GM12878 (cell line): ENCODE data around the gene CLEC16A.

ENCODE experiments used
- IKZF1 ChIP-seq: fragments of 450-650 bp; conservative IDR thresholded peaks from 2 replicates; pipeline ENCODE4 v1.6.1; 2017; ENCODE audit warnings: antibody characterized with exemption, mild to moderate bottlenecking
- MAX ChIP-seq: IDR thresholded peaks from 2 replicates; pipeline ENCODE4 v1.6.1; 2012; ENCODE audit warnings: low read depth, low read length, improper control_type of control experiment
- PAX5 ChIP-seq: IDR thresholded peaks from 2 replicates; pipeline ENCODE4 v1.6.1; 2011; ENCODE audit warnings: low read depth, low read length, borderline replicate concordance
- POLR2A ChIP-seq: IDR thresholded peaks from 2 replicates; pipeline ENCODE4 v1.6.1; 2011; ENCODE audit warnings: low read depth, mild to moderate bottlenecking, low read length
- SIN3A ChIP-seq: IDR thresholded peaks from 2 replicates; pipeline ENCODE4 v1.6.1; 2012; ENCODE audit warnings: low read depth, low read length, improper control_type of control experiment
- USF1 ChIP-seq: IDR thresholded peaks from 2 replicates; pipeline ENCODE4 v1.6.1; 2011; ENCODE audit warnings: borderline replicate concordance, low read depth, mild to moderate bottlenecking, moderate library complexity, mixed read lengths, low read length; ENCODE audit not compliant: insufficient read depth; ENCODE audit errors: extremely low read length
- ZNF24 ChIP-seq: fragments of 450-650 bp; IDR thresholded peaks from 2 replicates; pipeline ENCODE4 v1.6.1; 2017; ENCODE audit warnings: antibody characterized with exemption, mild to moderate bottlenecking
- TF ChIP-seq, protein P1 (sequence below): fragments of 450-650 bp; IDR thresholded peaks from 2 replicates; pipeline ENCODE4 v1.6.1; 2016; ENCODE audit warnings: mild to moderate bottlenecking
- TF ChIP-seq, protein P2 (sequence below): fragments of 450-650 bp; IDR thresholded peaks from 2 replicates; pipeline ENCODE4 v1.6.1; 2017; ENCODE audit warnings: mild to moderate bottlenecking
- TF ChIP-seq, protein P3 (sequence below), 3 experiments: IDR thresholded peaks in 2 of 3; conservative IDR thresholded peaks in 1 of 3; 2 replicates each; pipeline ENCODE4 v1.5.1; 2011; ENCODE audit warnings: low read depth in 3 of 3, low read length in 3 of 3, mild to moderate bottlenecking in 3 of 3, control low read depth in 2 of 3, moderate library complexity in 2 of 3, inconsistent platforms in 1 of 3, mixed read lengths in 1 of 3; ENCODE audit not compliant: control insufficient read depth in 2 of 3, insufficient read depth in 1 of 3; ENCODE audit errors: extremely low read depth in 1 of 3
- TF ChIP-seq, protein P4 (sequence below): IDR thresholded peaks from 2 replicates; pipeline ENCODE4 v1.6.1; 2012; ENCODE audit warnings: low read depth, low read length, improper control_type of control experiment

DNA sequence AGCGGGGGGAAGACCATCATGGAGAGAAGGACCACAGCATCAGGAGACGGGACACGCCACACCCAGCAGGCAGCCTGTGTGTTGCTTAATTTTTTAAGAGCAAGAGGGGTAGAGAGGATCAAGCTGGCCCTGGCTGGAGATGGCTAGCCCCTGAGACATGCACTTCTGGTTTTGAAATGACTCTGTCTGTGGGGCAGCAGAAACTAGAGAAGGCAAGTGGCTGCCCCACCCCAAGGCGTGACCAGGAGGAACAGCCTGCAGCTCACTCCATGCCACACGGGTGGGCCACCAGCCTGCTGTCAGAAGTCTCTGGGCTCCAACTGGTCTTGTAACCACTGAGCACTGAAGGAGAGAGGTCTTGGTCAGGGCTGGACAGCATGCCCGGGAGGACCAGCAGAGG, 236.1 kb downstream of the CLEC16A start:
- TF ChIP-seq, protein P1, sequence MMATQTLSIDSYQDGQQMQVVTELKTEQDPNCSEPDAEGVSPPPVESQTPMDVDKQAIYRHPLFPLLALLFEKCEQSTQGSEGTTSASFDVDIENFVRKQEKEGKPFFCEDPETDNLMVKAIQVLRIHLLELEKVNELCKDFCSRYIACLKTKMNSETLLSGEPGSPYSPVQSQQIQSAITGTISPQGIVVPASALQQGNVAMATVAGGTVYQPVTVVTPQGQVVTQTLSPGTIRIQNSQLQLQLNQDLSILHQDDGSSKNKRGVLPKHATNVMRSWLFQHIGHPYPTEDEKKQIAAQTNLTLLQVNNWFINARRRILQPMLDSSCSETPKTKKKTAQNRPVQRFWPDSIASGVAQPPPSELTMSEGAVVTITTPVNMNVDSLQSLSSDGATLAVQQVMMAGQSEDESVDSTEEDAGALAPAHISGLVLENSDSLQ, result no peak
- TF ChIP-seq POLR2A (no peak; the same call in 1 of the 2 replicates), ZNF24 (no peak), MAX (no peak), USF1 (no peak), IKZF1 (peak; percentile 40; the same call in 1 of the 2 replicates), PAX5 (no peak; the same call in 1 of the 2 replicates), SIN3A (no peak)
- TF ChIP-seq, protein P2, sequence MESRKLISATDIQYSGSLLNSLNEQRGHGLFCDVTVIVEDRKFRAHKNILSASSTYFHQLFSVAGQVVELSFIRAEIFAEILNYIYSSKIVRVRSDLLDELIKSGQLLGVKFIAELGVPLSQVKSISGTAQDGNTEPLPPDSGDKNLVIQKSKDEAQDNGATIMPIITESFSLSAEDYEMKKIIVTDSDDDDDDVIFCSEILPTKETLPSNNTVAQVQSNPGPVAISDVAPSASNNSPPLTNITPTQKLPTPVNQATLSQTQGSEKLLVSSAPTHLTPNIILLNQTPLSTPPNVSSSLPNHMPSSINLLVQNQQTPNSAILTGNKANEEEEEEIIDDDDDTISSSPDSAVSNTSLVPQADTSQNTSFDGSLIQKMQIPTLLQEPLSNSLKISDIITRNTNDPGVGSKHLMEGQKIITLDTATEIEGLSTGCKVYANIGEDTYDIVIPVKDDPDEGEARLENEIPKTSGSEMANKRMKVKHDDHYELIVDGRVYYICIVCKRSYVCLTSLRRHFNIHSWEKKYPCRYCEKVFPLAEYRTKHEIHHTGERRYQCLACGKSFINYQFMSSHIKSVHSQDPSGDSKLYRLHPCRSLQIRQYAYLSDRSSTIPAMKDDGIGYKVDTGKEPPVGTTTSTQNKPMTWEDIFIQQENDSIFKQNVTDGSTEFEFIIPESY, result no peak
- TF ChIP-seq, protein P3, sequence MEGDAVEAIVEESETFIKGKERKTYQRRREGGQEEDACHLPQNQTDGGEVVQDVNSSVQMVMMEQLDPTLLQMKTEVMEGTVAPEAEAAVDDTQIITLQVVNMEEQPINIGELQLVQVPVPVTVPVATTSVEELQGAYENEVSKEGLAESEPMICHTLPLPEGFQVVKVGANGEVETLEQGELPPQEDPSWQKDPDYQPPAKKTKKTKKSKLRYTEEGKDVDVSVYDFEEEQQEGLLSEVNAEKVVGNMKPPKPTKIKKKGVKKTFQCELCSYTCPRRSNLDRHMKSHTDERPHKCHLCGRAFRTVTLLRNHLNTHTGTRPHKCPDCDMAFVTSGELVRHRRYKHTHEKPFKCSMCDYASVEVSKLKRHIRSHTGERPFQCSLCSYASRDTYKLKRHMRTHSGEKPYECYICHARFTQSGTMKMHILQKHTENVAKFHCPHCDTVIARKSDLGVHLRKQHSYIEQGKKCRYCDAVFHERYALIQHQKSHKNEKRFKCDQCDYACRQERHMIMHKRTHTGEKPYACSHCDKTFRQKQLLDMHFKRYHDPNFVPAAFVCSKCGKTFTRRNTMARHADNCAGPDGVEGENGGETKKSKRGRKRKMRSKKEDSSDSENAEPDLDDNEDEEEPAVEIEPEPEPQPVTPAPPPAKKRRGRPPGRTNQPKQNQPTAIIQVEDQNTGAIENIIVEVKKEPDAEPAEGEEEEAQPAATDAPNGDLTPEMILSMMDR (IDR thresholded peaks at IDR 0.05 in 2 of 3, conservative IDR thresholded peaks at IDR 0.05 in 1 of 3; ENCODE audit: control insufficient read depth in 2 of 3, extremely low read depth in 1 of 3, insufficient read depth in 1 of 3, low read depth in 3 of 3, low read length in 3 of 3), result no peak; a peak in 1 of 6 replicates
- TF ChIP-seq, protein P4, sequence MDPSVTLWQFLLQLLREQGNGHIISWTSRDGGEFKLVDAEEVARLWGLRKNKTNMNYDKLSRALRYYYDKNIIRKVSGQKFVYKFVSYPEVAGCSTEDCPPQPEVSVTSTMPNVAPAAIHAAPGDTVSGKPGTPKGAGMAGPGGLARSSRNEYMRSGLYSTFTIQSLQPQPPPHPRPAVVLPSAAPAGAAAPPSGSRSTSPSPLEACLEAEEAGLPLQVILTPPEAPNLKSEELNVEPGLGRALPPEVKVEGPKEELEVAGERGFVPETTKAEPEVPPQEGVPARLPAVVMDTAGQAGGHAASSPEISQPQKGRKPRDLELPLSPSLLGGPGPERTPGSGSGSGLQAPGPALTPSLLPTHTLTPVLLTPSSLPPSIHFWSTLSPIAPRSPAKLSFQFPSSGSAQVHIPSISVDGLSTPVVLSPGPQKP, result no peak
